GM19023 (cell line): ENCODE data around the gene SPATA32.
"Not testable (repeated sequence)": the region's sequence is repeated elsewhere in the genome, so short reads cannot be mapped to it uniquely, and the experiment has no call there.

Experiments
- ATAC-seq: cut with Tn5 transposase; IDR thresholded peaks from one replicate; pipeline ENCODE4 v1.9.1; 2021; ENCODE audit warnings: mild to moderate bottlenecking, moderate library complexity; ENCODE audit not compliant: unreplicated experiment

Gene SPATA32, protein sequence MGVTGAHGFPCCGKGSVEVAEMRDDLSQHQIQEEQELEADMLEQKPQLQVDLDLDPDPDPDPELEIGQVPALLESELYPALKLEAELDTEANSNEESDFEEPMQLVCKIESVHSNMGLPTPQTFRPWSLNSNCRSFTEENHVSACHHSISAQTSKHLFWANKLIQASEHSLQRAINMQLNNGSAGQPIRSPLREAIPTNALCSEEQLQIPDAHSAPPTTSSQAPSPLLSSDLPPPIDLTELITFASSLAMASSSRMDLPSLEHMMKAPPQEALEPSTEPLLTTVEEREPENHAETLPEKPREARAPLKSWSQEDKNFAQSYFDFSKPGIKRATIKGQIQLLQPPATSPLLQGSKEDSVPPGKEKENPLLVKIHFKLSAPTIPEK

DNA sequence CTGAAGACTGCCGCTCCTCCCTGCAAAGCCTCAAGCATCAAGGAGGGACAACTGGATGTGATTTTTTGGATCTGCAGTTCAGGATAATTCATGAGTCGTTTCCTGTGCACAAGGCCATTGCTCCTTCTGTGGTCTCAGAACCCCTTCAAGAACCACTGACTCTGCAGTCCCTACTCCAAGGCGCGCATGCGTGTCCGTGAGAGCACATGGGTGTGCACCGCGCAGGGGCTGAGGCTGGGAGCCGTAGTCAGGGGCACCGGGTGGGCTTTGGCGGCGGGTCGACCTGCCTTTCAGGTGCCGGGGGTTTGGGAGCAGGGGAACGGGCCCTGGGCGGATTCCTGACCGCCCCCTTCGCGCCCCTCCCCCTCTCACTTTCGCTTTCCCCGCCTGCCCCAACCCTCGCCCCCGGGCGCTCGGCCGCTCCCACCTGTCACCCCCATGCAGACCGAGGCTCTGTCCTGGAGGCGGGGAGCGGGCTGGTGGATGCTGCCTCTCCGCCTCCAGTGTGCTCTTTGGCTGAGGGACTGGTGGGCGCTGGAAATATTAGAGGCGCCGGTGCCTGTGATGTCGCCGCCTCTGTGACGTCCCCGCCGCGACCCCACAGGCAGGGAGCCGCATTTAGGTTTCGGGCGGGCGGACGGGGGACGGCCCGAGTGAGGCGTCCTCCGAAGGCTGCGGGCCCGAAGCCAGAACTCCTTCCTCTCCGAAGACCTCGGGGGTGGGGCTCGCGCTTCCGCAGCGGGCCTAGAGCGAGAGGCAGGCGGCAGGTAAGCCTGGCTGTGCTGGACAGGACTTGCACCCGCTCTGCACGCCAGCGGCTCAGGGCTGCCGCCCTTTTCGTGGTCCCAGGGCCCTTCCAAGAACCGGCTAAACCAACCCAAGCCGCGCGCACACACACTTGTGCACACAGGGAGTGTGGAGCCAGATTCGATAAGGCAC is at the start of gene SPATA32:
Gene SPATA32, minus strand, starts transcription at position 518 of the 939 bp plus-strand sequence. Its CDS starts 78 bp downstream, at position 440.
- ATAC-seq: peak; percentile 54

DNA sequence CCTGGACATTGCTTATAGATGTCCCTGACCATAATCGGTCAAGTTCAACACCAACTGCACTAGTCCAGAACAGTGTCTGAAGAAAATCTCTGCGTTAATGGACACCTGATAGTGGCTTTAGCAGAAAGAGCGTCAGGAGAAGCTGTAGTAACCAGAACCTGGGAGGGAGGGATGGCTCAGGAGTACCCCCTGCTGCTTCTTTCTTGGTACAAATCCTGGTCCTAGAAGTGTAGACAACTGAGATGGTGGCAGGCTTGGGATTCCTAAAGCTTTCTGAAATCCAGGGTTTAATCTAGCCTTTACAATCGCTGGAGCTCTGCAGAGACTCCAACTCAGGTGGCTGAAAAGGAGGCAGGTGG is 49.5 kb upstream of the SPATA32 start:
- no peak for ATAC-seq

DNA sequence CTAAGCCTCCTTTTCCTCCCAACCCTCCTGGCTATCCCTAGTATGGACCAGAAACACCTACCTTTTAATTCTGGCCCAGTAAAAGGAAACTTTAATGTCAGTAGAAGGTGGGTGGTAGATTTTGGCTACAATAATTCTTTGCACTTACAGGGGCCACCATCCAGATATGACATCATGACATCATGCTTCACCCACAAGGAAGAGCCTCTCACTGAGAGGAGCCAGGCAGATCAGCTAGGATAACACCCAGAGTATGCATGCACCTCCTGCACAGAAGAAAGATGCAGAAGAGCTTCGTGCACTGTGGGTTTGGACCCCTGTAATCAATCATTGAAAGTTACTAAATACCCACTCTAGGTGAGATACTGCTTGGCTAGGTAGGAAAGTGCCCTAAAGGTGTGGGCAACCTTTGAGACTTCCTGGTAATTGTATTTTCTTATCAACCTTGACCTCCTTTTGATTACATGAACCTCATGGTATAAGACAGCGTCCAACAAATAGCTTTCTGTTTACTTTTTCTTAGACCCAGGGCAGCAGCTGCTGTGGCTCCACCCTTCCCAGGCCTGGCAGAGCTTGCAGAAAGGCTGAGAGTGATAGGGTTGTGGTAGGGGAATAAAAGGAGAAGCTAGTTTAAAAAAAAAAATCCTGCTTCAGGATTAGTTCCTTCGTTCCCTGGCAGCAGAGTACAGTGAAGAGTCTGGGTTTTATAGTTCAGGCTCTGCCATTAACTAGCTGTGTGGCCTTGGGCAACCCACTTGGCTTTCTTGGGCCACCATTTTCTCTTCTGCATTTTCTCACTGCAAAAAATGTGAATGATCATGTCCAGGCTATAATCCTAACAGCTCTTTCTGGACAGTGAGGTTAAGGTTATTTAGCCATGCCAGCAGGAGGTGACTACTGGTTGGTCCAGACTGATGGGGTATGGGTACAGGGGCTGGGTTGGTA is 48.8 kb upstream of the SPATA32 start:
- ATAC-seq: no peak

DNA sequence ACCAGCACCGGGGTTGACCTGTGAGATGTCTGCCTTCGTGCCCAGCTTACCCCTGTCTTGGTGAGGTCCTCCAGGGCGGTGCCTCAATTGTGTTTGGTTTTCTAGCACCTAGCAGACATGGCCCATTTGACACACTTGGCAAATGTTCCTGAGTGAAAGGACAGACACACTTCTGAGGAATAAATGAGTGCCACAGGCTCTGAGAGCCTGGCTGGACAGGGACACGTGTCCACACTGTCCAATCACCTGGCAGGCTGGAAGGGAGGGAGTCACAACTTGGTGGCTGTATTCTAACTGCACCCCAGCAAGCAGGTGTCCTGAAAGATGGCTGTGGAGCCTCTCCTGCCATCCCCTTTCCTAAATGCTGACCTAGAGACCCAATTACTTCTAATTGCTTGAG is 47.5 kb upstream of the SPATA32 start:
- ATAC-seq: no peak

DNA sequence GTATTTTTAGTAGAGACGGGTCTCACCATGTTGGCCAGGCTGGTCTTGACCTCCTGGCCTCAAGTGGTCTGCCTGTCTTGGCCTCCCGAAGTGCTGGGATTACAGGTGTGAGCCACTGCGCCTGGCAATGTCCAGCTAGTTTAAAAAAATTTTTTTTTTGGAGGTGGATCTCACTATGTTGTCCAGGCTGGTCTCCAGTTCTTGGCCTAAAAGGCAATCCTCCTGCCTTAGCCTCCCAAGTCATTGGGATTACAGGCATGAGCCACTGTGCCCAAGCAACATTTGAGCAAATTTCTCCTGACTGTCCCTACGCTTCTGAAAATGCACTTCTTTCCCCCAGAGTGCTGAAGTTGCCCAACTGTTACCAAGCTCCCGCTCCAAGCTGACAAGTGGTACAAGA is 46.9 kb upstream of the SPATA32 start:
- ATAC-seq: no peak

DNA sequence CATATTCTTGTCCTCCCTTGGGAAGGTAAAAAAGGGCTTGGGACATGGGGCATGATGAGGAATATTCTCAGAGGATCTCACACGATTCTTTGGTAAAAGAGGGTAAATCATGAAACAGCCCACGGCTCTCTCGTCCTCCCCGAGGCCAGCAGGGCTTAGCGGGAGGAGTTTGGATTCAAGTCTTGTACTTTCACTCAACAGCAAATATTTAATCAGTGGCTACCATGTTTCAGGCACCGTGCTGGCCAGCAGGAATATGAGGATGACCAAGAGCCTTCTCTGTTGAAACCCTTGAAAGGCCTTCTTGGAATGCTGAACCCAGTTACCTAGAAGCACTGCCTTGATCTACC is 46.1 kb upstream of the SPATA32 start:
- ATAC-seq: no peak

DNA sequence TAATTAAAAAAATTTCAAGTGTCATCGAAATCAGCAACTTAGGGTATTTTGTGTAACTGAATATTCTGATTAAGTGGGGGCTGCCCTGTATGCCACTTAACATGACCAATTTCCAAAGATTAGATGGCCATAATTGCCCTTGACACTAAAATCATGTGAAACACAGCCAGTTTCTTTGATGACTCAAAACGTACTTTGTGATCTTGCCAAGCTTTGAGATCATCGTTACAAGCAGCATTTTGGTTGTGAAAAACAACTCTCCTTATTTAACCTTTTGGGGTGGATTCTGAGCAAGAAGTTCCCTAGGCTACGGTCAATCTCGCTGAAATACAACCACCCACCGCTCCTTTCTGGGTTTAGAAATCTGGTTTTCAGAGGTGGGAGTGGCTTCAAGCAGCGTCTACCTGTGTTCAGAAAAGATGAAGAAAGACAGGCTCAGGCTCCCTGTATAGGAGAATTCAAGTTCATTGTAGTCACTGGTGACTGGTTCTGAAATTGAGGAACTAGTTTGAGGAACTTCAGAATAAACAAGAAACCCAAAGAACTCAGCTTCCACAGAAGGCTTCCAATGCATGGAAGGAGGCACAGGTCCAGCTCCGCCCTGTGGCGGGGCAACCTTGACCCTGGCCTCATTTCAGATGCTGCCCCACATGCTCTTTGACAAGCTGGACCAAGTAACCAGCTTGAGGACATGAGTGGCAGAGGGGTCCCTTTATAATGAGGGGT is 45.6 kb upstream of the SPATA32 start:
- no peak for ATAC-seq

DNA sequence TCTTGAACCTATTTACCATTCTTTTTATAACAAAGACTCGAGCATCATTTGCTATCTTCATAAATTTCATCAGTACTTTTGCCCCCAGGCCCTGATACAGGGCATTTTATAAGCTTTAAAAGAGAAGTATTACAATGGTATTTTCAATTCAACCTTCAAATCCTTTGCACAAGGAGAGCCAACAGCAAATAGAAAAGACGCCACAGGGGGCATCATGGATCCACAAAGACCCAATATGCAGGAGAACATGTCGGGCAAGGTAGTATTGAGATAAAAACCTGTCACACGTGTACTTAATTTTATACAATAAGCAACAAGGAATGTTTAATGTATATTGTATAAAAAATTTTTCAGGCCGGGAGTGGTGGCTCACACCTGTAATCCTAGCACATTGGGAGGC is 44.7 kb upstream of the SPATA32 start:
- no peak for ATAC-seq

DNA sequence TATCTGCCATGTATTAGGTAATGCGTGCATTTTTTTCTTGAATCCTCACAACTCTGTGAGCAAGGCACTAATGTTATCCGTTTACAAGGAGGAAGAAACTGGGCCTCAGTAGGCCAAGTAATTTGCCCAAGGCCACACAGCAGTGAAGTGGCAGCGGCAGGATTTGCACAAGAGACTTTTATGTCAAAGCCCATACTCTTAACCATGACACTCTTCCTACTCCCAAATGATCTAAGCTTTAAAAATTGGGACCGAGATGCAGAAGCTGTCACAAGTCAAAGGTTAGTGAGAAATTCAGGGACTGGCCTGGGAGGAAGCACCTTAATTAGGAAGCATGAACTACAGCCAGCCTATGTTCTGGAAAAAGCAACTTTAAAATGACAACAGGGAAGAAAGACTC is 44.2 kb upstream of the SPATA32 start:
- no peak for ATAC-seq

DNA sequence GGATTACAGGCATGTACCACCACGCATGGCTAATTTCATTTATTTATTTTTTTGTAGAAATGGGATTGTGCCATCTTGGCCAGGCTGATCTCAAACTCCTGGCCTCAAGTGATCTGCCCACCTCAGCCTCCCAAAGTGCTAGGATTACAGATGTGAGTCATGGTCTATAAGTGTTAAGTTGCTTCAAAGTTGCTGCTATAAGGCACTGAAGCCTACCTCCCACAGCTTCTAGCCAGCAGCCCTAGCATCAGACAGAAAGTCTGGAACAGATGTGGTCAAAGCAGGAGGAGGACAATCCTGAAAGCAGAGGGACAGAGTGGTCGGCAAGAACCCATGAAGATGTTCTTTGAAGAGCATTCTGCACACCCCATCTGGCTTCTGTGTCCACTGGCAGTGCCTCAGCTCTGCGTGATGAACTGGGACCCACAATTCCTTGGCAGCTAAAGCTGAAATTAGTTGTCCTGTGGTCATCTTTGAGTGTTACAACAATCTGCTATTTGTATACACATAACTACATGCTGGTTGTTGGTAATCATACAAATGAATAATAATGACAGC is 43.7 kb upstream of the SPATA32 start:
- no peak for ATAC-seq

DNA sequence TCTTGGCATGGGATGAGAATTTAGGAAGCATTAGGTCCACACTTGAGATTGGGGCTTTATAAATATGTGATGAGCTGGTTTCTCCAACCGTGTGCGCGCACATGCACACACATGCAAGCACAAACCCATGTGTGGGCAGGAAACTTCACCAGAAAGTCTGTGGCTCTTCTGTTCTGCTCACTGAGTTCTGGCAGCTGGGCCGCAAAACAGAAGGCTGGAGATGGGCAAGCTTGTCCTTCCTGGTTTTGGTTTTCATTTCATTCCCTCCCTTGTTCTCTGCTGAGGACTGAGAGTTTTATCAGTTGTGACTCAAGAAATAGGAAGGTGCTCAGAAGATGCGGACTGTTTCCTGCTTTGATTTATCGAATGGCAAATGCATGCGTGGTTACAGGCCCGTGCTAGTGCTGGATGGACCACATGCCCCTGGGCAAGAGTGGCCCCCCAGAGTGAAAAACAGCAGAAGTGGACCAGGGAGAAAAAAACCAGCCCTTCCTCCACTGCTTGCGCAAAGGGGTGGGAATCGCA is 40.8 kb upstream of the SPATA32 start:
- ATAC-seq: peak; percentile 60

DNA sequence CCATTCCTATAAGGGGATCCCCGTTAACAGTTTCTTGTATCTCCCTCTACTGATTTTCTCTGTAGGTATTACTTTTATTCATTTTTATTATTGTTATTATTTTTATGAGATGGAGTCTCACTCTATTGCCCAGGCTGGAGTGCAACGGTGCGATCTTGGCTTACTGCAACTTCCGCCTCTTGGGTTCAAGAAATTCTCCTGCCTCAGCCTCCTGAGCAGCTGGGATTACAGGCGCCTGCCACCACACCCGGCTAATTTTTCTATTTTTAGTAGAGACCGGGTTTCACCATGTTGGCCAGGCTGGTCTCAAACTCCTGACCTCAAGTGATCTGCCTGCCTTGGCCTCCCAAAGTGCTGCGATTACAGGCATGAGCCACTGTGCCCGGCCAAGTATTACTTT is 40.3 kb upstream of the SPATA32 start:
- ATAC-seq: not testable (repeated sequence)

DNA sequence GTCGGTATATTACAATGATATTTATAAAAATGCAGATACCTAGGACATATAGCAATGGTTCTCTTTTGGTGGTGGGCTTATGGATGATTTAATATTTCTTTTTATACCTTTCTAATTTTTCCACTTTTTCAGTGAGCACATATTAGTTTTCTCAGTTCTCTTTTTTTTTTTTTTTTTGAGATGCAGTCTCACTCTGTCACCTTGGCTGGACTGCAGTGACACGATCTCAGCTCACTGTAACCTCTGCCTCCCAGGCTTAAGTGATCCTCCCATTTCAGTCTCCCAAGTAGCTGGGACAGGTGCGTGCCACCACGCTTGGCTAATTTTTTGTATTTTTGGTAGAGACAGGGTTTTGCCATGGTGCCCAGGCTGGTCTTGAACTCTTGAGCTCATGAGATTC is 39.8 kb upstream of the SPATA32 start:
- no peak for ATAC-seq

DNA sequence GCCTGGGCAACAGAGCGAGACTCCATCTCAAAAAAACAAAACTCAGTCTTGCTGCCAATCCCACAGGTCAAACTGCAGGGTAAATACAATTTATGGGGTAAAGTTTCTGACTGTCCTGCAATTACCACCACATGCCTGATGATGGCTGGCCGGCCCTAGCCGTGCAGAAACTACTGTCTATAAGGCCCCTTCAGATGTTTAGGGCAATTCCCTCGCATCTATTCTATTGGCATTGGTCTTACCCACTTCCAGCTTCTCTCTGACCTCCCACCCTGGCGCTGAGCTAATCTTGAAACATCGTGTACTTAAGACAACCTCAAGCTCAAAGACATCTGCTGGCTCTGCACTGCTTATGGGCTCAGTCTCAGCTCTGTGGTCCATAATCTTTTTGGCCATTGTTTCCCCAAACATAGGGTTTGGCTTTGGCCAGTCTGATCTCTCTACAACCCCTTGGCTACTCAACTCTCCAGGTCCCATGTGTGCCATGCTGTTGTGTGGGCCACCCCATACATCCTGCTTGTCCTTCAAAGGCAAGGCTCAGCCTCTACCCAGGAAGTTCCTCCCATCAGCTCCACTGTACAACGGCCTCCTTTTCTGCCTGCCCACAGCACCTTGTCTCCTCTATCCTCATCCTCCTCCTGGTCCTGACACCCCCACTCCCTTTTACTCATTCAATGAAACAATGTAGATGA is 38.3 kb upstream of the SPATA32 start:
- no peak for ATAC-seq

DNA sequence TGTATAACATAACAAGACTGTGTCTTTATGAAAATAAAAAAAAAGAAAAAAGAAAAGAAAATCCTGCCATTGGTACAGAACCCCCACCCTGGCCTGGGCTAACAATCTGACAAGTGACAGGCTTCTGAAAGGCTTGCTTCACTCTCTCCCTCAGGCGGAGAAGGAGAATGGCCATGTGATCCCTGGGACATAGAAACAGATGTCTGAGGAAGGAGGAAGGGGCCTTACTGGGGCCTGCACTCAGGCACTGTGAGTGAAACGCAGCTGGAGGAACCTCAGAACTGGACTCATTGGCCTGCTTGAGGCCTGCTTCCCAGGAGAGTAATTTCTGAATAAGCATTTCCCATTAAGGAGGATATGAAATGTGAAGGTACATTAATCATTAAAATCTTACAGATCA is 37.5 kb upstream of the SPATA32 start:
- ATAC-seq: no peak

DNA sequence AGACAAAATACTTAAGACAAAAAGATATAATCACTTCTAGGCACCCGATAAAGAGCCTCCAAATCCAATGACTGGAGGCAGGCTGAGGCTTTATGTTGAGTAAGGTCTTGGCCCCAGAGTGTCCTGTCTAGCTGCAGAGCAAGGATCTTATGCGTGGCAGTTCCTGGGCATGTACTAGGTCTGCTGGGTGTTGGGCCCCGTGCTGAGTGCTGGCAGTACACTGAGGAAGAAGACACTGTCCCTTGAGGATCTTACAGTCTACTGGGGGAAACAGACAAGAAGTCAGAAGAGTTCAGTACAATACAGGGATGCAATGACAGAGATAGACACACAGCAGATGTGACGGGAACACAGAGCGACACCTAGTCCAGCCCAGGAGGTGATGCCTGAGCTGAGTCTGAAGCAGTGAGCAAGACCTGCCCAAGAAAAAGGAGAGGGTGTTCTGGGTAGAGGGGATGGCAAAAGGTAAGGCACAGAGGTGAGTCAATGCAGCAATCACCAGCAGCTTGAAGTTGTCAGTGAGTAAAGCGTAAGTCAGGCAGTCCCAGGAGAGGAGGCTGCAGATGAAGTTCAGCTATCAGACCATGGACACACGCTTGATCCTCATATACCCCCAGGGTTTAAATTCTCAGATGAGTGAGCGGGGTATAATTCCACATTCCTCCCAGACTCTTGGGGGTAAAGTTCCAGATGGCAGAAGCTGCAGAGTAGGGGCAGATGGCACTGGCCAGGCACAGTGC is 36.8 kb upstream of the SPATA32 start:
- no peak for ATAC-seq

DNA sequence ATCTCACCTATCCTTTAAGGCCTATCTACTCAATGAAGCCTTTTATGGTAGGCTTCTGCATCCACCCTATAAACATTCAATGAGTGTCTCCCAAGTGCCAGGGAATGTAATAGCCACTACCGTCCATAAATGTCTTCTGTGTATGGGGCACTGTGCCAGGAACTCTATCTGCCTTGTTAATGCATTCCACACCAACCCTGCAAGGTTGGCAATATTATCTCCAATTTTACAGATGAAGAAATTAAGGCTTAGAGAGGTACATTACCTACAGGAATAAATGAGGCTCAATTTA is 34.9 kb upstream of the SPATA32 start:
- ATAC-seq: no peak

DNA sequence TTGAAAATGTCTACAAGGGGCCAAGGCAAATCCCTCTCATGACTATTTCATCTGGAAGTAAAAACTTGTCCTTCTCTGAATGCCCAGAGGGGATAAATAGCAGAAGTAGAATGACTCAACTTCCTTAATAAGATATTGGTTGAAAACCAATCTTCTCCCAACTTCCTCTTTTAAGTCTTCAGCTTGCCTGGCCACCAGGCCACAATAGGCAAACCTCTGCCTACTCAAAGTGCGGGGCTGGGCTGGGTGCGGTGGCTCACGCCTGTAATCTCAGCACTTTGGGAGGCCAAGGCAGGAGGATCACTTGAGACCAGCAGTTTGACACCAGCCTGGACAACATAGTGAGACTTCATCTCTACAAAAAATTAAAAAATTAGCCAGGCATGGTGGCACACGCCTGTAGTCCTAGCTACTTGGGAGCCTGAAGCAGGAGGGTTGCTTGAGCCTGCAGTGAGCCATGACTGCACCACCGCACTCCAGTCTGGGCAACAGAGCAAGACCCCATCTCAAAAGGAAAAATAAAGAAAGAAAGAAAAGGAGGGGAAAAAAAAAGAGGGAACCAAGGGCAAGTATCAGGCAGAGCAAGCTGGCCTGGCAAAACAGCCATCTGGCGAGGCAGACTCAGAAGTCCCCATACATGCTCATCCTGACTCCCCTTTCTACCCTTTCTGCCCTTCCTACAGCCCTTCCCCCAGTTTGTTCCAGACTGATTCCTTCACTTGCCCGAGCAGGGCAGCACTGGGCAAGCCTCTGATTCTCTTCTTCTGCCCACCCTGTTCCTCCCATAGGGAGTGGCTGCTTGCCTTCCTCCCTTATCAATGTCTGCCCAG is 34.3 kb upstream of the SPATA32 start:
- ATAC-seq: no peak
